Stimulated activated CD4-positive, alpha-beta T cell treated with anti-CD3 and anti-CD28 coated beads, Interleukin-4, amount 100 ng/mL, for 24 hours (primary cell): ENCODE data around the gene OR8J3.
"Not testable (repeated sequence)": the region's sequence is repeated elsewhere in the genome, so short reads cannot be mapped to it uniquely, and the experiment has no call there.

Experiments used
- DNase-seq: peaks from one replicate; pipeline ENCODE4 v3.0.0-alpha.2; 2020

OR8J3 gene, protein sequence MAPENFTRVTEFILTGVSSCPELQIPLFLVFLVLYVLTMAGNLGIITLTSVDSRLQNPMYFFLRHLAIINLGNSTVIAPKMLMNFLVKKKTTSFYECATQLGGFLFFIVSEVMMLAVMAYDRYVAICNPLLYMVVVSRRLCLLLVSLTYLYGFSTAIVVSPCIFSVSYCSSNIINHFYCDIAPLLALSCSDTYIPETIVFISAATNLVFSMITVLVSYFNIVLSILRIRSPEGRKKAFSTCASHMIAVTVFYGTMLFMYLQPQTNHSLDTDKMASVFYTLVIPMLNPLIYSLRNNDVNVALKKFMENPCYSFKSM

GRCh38 chr11:56140151-56140661 lies at the start of gene OR8J3:
TSS of gene OR8J3 (minus strand) at chr11:56140201. CDS start at chr11:56137718, 2,483 bp downstream.
- DNase-seq: no peak

GRCh38 chr11:56188602-56189001 lies 48.6 kb upstream of the OR8J3 start:
- DNase-seq: no peak

DNA sequence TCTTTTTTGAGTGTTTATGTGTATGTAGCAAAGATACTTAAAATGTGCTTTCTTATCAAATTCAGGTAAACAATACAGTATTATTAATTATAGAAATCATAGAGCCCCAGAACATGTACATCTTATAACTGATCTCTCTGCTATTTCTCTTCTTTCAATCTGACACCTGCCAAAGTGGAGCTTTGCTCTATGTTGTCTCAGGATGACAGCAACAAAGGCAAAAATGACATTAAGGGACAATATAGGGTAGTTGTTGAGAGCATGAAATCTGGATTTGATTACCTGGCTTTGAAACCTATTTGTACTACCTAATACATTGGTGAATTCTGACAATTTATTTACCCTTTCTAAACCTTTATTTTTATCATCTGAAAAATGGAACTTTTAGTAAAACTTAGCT lies 43.5 kb upstream of the OR8J3 start:
- no peak for DNase-seq

- DNase-seq: no peak
Measured at GRCh38 chr11:56176318-56176717, 36.3 kb upstream of the OR8J3 start, which contains the start of gene OR5J2. TSS of gene OR5J2 (plus strand) at chr11:56176618. CDS start at chr11:56176618, 0 bp downstream.

GRCh38 chr11:56172256-56172830 lies 32.3 kb upstream of the OR8J3 start:
- DNase-seq: no peak

- no peak for DNase-seq
Measured at GRCh38 chr11:56163804-56164203, 23.8 kb upstream of the OR8J3 start.

DNA sequence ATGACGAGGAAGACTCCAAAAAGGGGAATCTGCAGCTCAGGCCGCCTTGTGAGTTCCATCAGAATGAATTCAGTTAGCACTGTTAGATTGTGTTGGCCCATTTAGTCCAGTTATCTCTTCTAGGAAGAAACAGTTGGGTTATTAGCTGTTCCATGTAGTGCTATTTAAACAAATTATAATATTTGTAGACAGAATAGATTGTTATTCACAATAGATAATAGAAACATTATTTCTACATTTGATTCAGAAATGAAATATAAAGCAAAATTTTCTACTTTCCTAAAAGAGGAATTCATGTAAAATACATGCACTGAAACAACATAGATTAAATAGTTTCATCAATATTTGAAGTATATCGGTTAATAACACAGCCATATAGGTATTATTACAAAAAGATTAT lies 20.2 kb upstream of the OR8J3 start, which contains the start of gene OR8K5:
TSS of gene OR8K5 (minus strand) at position 101 of the 400 bp plus-strand sequence. CDS start at position 101, 0 bp downstream.
- no peak for DNase-seq

GRCh38 chr11:56152333-56152732 lies 12.3 kb upstream of the OR8J3 start:
- no peak for DNase-seq

DNA sequence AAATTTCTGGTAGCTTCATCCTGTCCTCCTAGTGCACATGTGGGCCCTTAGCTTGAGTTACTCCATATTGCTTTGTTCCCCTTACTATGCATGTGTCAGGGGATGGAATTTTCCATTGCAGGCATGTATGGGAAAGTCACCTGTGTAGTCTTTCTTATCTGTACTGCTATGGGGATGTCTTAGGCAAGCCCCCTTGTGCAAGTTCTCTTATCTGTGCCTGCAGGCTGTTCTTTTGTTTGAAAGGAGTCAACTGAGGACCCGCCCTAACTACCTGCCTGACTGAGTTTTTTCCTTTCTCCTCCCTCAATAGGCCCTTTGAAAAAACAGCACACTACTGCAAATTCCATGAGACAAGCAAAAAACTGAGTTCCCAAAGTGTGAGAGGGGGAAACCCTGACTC lies 11.4 kb upstream of the OR8J3 start:
- DNase-seq: no peak

GRCh38 chr11:56143681-56144080 lies 3.7 kb upstream of the OR8J3 start:
- DNase-seq: not testable (repeated sequence)

DNA sequence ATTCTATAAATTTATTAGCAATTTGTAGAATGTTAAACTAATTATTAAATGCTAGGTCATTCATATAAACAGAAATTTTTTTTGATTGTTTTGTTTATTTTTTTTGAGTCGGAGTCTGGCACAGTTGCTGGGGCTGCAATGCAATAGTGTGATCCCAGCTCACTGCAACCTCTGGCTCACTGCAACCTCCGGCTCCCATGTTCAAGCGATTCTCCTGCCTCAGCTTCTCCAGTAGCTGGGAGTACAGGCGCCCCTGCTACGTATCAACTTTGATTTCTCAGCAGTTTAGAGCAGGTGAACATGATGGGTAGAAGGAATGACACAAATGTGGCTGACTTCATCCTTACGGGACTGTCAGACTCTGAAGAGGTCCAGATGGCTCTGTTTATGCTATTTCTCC lies 17.9 kb downstream of the OR8J3 start, which contains the start of gene OR8H3:
TSS of gene OR8H3 (plus strand) at position 301 of the 400 bp plus-strand sequence. CDS start at position 301, 0 bp downstream.
- no peak for DNase-seq

DNA sequence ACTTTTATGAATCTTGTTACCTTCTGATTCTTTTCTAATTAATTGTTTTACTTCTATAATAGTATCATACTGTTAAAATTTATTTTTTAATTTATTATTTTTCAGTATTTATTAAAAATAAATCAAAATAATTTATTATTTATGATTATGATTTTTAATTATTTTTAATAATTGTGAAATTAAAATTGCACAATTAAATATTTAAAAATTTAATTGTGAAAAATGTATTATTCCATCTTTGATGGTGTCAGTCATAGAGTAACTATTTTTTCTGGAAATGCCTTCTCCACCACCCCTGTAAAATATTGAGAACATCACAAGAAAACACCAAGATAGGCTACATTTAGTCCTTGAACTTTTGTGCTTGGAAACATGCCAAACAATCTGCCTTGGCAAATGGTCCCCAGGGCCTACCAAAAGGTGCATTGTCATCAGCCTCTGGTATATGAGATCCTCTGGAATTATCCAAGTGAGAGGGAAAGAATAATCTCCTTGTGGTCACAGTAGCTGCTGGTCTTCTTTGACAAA lies 36.7 kb downstream of the OR8J3 start, which contains the start of gene OR8H2:
TSS of gene OR8H2 (plus strand) at position 478 of the 528 bp plus-strand sequence. CDS start 1,356 bp downstream, outside the sequence.
- DNase-seq: no peak

DNA sequence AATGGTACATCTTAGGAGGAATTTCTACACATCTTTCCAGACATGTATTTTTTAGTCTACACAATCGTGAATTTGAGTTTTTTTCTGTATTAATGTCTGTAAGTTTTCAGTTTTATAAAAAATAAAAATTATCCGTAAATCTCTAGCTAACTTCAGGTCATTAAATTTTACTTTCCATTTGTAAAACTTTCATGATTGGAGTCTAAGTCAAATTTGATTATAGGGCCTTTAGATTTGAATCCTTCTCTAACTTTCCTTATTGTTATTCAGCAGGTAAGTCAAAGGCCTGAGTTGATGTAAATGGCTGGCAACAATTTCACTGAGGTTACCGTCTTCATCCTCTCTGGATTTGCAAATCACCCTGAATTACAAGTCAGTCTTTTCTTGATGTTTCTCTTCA lies 47.0 kb downstream of the OR8J3 start, which contains the start of gene OR8I2:
TSS of gene OR8I2 (plus strand) at position 301 of the 400 bp plus-strand sequence. CDS start at position 301, 0 bp downstream.
- no peak for DNase-seq

- no peak for DNase-seq
Measured at GRCh38 chr11:56089697-56090096, 50.3 kb downstream of the OR8J3 start.
